Measurements from ENCODE around the gene DNM2.

- no peak for TF ChIP-seq IKZF1 (IDR thresholded peaks at IDR 0.05)
- no peak for TF ChIP-seq POLR2A (IDR thresholded peaks at IDR 0.05; ENCODE audit: insufficient read depth in 1 of 2, low read depth in 2 of 2, low read length in 2 of 2)
- TF ChIP-seq KAT7 (CRISPR knock-in tag; IDR thresholded peaks at IDR 0.05; ENCODE audit: borderline replicate concordance), result no peak
- no peak for TF ChIP-seq TCF7 (IDR thresholded peaks at IDR 0.05; ENCODE audit: low read depth)
- TF ChIP-seq MAZ (IDR thresholded peaks at IDR 0.05; ENCODE audit: borderline replicate concordance, low read depth, low read length), result no peak
- TF ChIP-seq MAZ (CRISPR knock-in tag; IDR thresholded peaks at IDR 0.05; ENCODE audit: low read depth), result no peak
- TF ChIP-seq TFAP4 (IDR thresholded peaks at IDR 0.05; ENCODE audit: borderline replicate concordance, low read depth), result no peak
- TF ChIP-seq, protein P1, sequence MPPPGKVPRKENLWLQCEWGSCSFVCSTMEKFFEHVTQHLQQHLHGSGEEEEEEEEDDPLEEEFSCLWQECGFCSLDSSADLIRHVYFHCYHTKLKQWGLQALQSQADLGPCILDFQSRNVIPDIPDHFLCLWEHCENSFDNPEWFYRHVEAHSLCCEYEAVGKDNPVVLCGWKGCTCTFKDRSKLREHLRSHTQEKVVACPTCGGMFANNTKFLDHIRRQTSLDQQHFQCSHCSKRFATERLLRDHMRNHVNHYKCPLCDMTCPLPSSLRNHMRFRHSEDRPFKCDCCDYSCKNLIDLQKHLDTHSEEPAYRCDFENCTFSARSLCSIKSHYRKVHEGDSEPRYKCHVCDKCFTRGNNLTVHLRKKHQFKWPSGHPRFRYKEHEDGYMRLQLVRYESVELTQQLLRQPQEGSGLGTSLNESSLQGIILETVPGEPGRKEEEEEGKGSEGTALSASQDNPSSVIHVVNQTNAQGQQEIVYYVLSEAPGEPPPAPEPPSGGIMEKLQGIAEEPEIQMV (CRISPR knock-in tag; IDR thresholded peaks at IDR 0.05; ENCODE audit: low read depth), result no peak
- no peak for TF ChIP-seq ZNF468 (CRISPR knock-in tag; IDR thresholded peaks at IDR 0.05)
- TF ChIP-seq, protein P2, sequence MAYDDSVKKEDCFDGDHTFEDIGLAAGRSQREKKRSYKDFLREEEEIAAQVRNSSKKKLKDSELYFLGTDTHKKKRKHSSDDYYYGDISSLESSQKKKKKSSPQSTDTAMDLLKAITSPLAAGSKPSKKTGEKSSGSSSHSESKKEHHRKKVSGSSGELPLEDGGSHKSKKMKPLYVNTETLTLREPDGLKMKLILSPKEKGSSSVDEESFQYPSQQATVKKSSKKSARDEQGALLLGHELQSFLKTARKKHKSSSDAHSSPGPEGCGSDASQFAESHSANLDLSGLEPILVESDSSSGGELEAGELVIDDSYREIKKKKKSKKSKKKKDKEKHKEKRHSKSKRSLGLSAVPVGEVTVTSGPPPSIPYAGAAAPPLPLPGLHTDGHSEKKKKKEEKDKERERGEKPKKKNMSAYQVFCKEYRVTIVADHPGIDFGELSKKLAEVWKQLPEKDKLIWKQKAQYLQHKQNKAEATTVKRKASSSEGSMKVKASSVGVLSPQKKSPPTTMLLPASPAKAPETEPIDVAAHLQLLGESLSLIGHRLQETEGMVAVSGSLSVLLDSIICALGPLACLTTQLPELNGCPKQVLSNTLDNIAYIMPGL (CRISPR knock-in tag; IDR thresholded peaks at IDR 0.05; ENCODE audit: borderline replicate concordance in 1 of 2, low read depth in 1 of 2), result no peak
- TF ChIP-seq MEF2D (CRISPR knock-in tag; IDR thresholded peaks at IDR 0.05), result no peak
- no peak for TF ChIP-seq ZBTB1 (CRISPR knock-in tag; IDR thresholded peaks at IDR 0.05; ENCODE audit: borderline replicate concordance)
Measured at GRCh38 chr19:10782795-10783194, 64.9 kb downstream of the DNM2 start.

All from HepG2 (cell line).